Measurements from ENCODE around the gene PNKD.

- TF ChIP-seq CTCF (IDR thresholded peaks at IDR 0.05; ENCODE audit: low read depth, low read length, poor library complexity, severe bottlenecking) = no peak
- TF ChIP-seq EZH2phosphoT487 (IDR thresholded peaks at IDR 0.05; ENCODE audit: borderline replicate concordance, low read length) = no peak
These were observed 10.2 kb upstream of the PNKD start for GRCh38 chr2:218260166-218260565.
